Left renal cortex interstitium (tissue), 4 donors: Measurements from ENCODE around the gene ZNF660. TPM values are rescaled to one million over a fixed set of nuclear protein-coding genes. Genes with fewer than 3 reads are reported as not detected.
"Not testable (repeated sequence)": the region's sequence is repeated elsewhere in the genome, so short reads cannot be mapped to it uniquely, and the experiment has no call there.

ENCODE experiments used
- DNase-seq, 4 donors: peaks; one replicate each; pipeline ENCODE4 v3.0.0-alpha.2; 2013; ENCODE audit warnings: low read depth in 4 of 4, low spot score in 2 of 4, missing footprints in 1 of 4
- polyA plus RNA-seq, 4 donors: library from polyadenylated mRNA; unstranded; fragments of 120-200 nt; gene quantifications; one replicate each; pipeline ENCODE4 v1.2.1, GENCODE V29; 2013; ENCODE audit not compliant: insufficient read length in 4 of 4

Gene ZNF660
- 10 to 100 TPM in 3 of 4 donors, 1 to 10 TPM in 1; 8.3 to 19.2 (median 11.0) TPM for polyA plus RNA-seq

- peak; percentile 66 to 87 (median 78) for DNase-seq
These were observed at the start of gene ZNF660 for GRCh38 chr3:44584646-44585501. ZNF660 (plus strand) TSS chr3:44584964; CDS start chr3:44594194, 9,230 bp downstream.

GRCh38 chr3:44535364-44535763 lies 49.4 kb upstream of the ZNF660 start:
- DNase-seq: no peak

- not testable (repeated sequence) for DNase-seq
These were observed 40.0 kb upstream of the ZNF660 start for GRCh38 chr3:44544811-44545210.

GRCh38 chr3:44554626-44555592 lies 29.9 kb upstream of the ZNF660 start, which contains the start of gene ZKSCAN7:
ZKSCAN7 (plus strand) TSS chr3:44555193; CDS start chr3:44557048, 1,855 bp downstream.
- peak; percentile 50 to 65 (median 56) for DNase-seq

- DNase-seq: peak in 2 of 4 donors; percentile 3 to 6
These were observed 29.0 kb upstream of the ZNF660 start for GRCh38 chr3:44555723-44556122.

GRCh38 chr3:44557074-44557473 lies 27.7 kb upstream of the ZNF660 start:
- DNase-seq: no peak

GRCh38 chr3:44561076-44561475 lies 23.7 kb upstream of the ZNF660 start:
- no peak for DNase-seq

- no peak for DNase-seq
These were observed 22.6 kb upstream of the ZNF660 start for GRCh38 chr3:44562147-44562546.

GRCh38 chr3:44568561-44568960 lies 16.2 kb upstream of the ZNF660 start:
- no peak for DNase-seq

GRCh38 chr3:44571024-44571423 lies 13.7 kb upstream of the ZNF660 start:
- DNase-seq: no peak

GRCh38 chr3:44576613-44577012 lies 8.2 kb upstream of the ZNF660 start:
- no peak for DNase-seq

- not testable (repeated sequence) for DNase-seq
These were observed 7.3 kb upstream of the ZNF660 start for GRCh38 chr3:44577354-44577952.

- DNase-seq: not testable (repeated sequence)
These were observed 6.4 kb upstream of the ZNF660 start for GRCh38 chr3:44578316-44578715.

GRCh38 chr3:44578924-44579515 lies 5.7 kb upstream of the ZNF660 start:
- not testable (repeated sequence) for DNase-seq

GRCh38 chr3:44579749-44580148 lies 5.0 kb upstream of the ZNF660 start:
- not testable (repeated sequence) for DNase-seq

- not testable (repeated sequence) for DNase-seq
These were observed 3.8 kb upstream of the ZNF660 start for GRCh38 chr3:44580971-44581370.

GRCh38 chr3:44596621-44597020 lies 11.9 kb downstream of the ZNF660 start:
- no peak for DNase-seq

- no peak for DNase-seq
These were observed 17.0 kb downstream of the ZNF660 start for GRCh38 chr3:44601749-44602148.

- DNase-seq: no peak
These were observed 27.9 kb downstream of the ZNF660 start for GRCh38 chr3:44612678-44613077.
